Neuronal stem cell (in vitro differentiated cells): ENCODE data around the gene NPPC. TPM values are rescaled to one million over a fixed set of nuclear protein-coding genes. Genes with fewer than 3 reads are reported as not detected.

Experiments used
- DNase-seq: peaks from one replicate; pipeline ENCODE4 v3.0.0-alpha.2; 2013; ENCODE audit warnings: low spot score
- H2AFZ ChIP-seq: one replicate; pipeline ENCODE4 v1.6.1; 2013; ENCODE audit warnings: mild to moderate bottlenecking, low read length, inconsistent platforms
- H2AK5ac ChIP-seq: 2 replicates; pipeline ENCODE4 v1.6.1; 2013; ENCODE audit warnings: low read depth, mild to moderate bottlenecking, inconsistent platforms, low read length, moderate library complexity, mixed read lengths
- H2BK120ac ChIP-seq: 2 replicates; pipeline ENCODE4 v1.6.1; 2013; ENCODE audit warnings: low read depth, mild to moderate bottlenecking, inconsistent platforms, low read length, moderate library complexity, mixed read lengths
- H2BK12ac ChIP-seq: one replicate; pipeline ENCODE4 v1.6.1; 2013; ENCODE audit warnings: low read length, inconsistent platforms
- H2BK15ac ChIP-seq: 2 replicates; pipeline ENCODE4 v1.6.1; 2013; ENCODE audit warnings: mild to moderate bottlenecking, low read length, inconsistent platforms, mixed read lengths
- H2BK5ac ChIP-seq: one replicate; pipeline ENCODE4 v1.6.1; 2013; ENCODE audit warnings: inconsistent platforms, mild to moderate bottlenecking, low read length, moderate library complexity
- H3K14ac ChIP-seq: one replicate; pipeline ENCODE4 v1.6.1; 2013; ENCODE audit warnings: low read length, inconsistent platforms
- H3K18ac ChIP-seq: 2 replicates; pipeline ENCODE4 v1.6.1; 2013; ENCODE audit warnings: low read length, inconsistent platforms
- H3K23ac ChIP-seq: 2 replicates; pipeline ENCODE4 v1.6.1; 2013; ENCODE audit warnings: low read depth, mild to moderate bottlenecking, mixed read lengths, low read length, inconsistent platforms; ENCODE audit not compliant: poor library complexity
- H3K27ac ChIP-seq: replicated peaks from 3 replicates; pipeline ENCODE4 v1.5.1; 2013; ENCODE audit warnings: low read length, inconsistent platforms
- H3K27me3 ChIP-seq, 3 experiments: 2 replicates each; pipeline ENCODE4 v1.6.1; 2013; ENCODE audit warnings: low read length in 3 of 3, mild to moderate bottlenecking in 2 of 3, inconsistent platforms in 1 of 3, low read depth in 1 of 3, mixed read lengths in 1 of 3, moderate library complexity in 1 of 3; ENCODE audit not compliant: control insufficient read depth in 3 of 3, insufficient read depth in 3 of 3
- H3K36me3 ChIP-seq, 2 donors: replicated peaks in 1 of 2; 2 replicates each; pipeline ENCODE4 v1.6.1; 2013; ENCODE audit warnings: low read length in 2 of 2; ENCODE audit not compliant: control insufficient read depth in 2 of 2, insufficient read depth in 2 of 2
- H3K4ac ChIP-seq: 2 replicates; pipeline ENCODE4 v1.6.1; 2013; ENCODE audit warnings: inconsistent platforms, mild to moderate bottlenecking, low read length, moderate library complexity
- H3K4me1 ChIP-seq, 2 donors: 1 replicate in 1 of 2; 2 replicates in 1 of 2; pipeline ENCODE4 v1.6.1; 2013; ENCODE audit warnings: low read length in 2 of 2, low read depth in 1 of 2; ENCODE audit not compliant: control insufficient read depth in 2 of 2, insufficient read depth in 1 of 2
- H3K4me2 ChIP-seq: one replicate; pipeline ENCODE4 v1.6.1; 2013; ENCODE audit warnings: mild to moderate bottlenecking, low read length, inconsistent platforms; ENCODE audit not compliant: insufficient read depth, poor library complexity, severe bottlenecking
- H3K4me3 ChIP-seq, 2 donors: 2 replicates each; pipeline ENCODE4 v1.5.1; 2013; ENCODE audit warnings: low read length in 2 of 2, mild to moderate bottlenecking in 2 of 2, inconsistent platforms in 1 of 2, moderate library complexity in 1 of 2
- H3K79me1 ChIP-seq: one replicate; pipeline ENCODE4 v1.6.1; 2013; ENCODE audit warnings: low read depth, mild to moderate bottlenecking, inconsistent platforms, low read length, moderate library complexity
- H3K9ac ChIP-seq: one replicate; pipeline ENCODE4 v1.6.1; 2013; ENCODE audit warnings: mild to moderate bottlenecking, low read depth, low read length, inconsistent platforms; ENCODE audit not compliant: poor library complexity
- H3K9me3 ChIP-seq, 2 donors: replicated peaks in 1 of 2; 2 replicates each; pipeline versions ENCODE3 to v1.6.1; 2013; ENCODE audit warnings: low read length in 2 of 2, mild to moderate bottlenecking in 2 of 2, inconsistent platforms in 1 of 2, low read depth in 1 of 2, mixed read lengths in 1 of 2, moderate library complexity in 1 of 2; ENCODE audit not compliant: control insufficient read depth in 2 of 2, insufficient read depth in 1 of 2
- H4K8ac ChIP-seq: one replicate; pipeline ENCODE4 v1.6.1; 2013; ENCODE audit warnings: low read depth, mild to moderate bottlenecking, inconsistent platforms, low read length, moderate library complexity
- H4K91ac ChIP-seq: one replicate; pipeline ENCODE4 v1.6.1; 2013; ENCODE audit warnings: low read length, low read depth, mild to moderate bottlenecking, inconsistent platforms; ENCODE audit not compliant: poor library complexity
- WGBS, 2 donors: extraction: QIAGEN DNeasy Blood & Tissue Kit; methylation state at CpG; one replicate each; pipeline ENCODE4 v1.1.7; 2013; ENCODE audit warnings: missing lambda C conversion rate in 2 of 2, mixed read lengths in 1 of 2; ENCODE audit not compliant: insufficient read length in 2 of 2, insufficient replicate concordance in 1 of 2; ENCODE audit errors: extremely low coverage in 2 of 2; 5-methylcytosine and 5-hydroxymethylcytosine counted together
- small RNA-seq: library from polyadenylated mRNA; stranded (forward); fragments of <200 nt; extraction: miRNeasy Mini kit (QIAGEN cat#:217004); gene quantifications from one replicate; pipeline ENCODE3, GENCODE V24; 2013; ENCODE audit not compliant: insufficient read depth

The NPPC gene

DNA sequence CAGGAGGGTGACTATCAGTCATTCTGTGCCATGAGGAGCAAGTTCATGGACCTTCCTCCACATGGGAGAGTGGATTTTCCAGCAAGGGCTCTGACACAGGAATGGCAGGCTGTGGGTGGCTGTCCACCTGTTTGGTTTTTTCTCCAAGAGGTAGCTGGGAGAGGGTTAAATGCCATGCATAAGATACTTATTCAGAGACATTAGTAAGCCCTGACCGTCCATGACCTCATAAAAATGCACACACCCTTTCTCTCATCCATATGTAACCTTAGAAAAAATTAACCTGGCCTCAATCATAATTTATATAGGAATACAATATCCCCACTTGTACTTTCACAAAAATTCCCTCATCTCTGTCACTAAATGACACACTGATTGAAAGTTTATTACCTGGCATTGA lies 51.3 kb downstream of the NPPC start:
- Histone ChIP-seq H3K9me3 (no peaks in the 10 kb centered on the region), H3K9ac (no peak overlapping the region), H3K4me3 (no peak overlapping the region), H3K4me2 (no peak overlapping the region), H2BK5ac (no peak overlapping the region), H3K23ac (no peak overlapping the region), H2BK15ac (no peak overlapping the region), H4K91ac (no peak overlapping the region), H4K8ac (no peak overlapping the region), H3K4me1 (peaks cover 0 to 2% of the 10 kb centered on the region in 2 donors), H2BK120ac (no peak overlapping the region), H2BK12ac (no peak overlapping the region), H3K79me1 (no peaks in the 10 kb centered on the region), H2AK5ac (no peak overlapping the region), H3K14ac (no peak overlapping the region), H3K27ac (no peak overlapping the region), H2AFZ (no peak overlapping the region), H3K36me3 (no peaks in the 10 kb centered on the region), H3K27me3 (no peaks in the 10 kb centered on the region), H3K18ac (no peak overlapping the region), H3K4ac (no peak overlapping the region)
- no peak for DNase-seq
- no CpG with 5 or more reads among the region's 1 CpG for WGBS, 2 donors

Small RNA genes lying within 50 kb of the gene (small RNA-seq; reads per million reads assigned to genes)
- gene MIR1471, result not detected
